HG03520 (cell line): ENCODE data around the gene TAB2.
"Not testable (repeated sequence)": the region's sequence is repeated elsewhere in the genome, so short reads cannot be mapped to it uniquely, and the experiment has no call there.

Experiments used
- ATAC-seq: cut with Tn5 transposase; IDR thresholded peaks from one replicate; pipeline ENCODE4 v1.9.1; 2021; ENCODE audit warnings: mild to moderate bottlenecking, moderate library complexity; ENCODE audit not compliant: unreplicated experiment

Gene TAB2

GRCh38 chr6:149438855-149439254 lies 121.3 kb downstream of the TAB2 start:
- no peak for ATAC-seq

DNA sequence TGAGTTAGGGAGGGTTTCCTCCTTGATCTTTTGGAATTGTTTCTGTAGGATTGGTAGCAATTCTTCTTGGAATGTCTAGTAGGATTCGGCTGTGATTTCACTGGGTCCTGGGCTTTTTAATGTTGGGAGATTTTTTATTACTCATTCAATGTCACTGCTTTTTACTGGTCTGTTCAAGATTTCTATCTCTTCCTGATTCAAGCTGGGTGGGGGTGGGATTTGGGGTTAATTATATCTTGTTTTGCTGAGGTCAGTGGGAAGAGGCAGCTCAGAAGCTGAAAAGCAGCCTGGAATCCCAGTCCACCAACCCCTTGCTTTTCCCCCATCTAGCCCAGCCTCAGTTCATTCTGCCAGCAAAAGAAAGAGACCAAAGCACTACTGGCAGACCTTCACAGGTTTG lies 122.1 kb downstream of the TAB2 start:
- no peak for ATAC-seq

DNA sequence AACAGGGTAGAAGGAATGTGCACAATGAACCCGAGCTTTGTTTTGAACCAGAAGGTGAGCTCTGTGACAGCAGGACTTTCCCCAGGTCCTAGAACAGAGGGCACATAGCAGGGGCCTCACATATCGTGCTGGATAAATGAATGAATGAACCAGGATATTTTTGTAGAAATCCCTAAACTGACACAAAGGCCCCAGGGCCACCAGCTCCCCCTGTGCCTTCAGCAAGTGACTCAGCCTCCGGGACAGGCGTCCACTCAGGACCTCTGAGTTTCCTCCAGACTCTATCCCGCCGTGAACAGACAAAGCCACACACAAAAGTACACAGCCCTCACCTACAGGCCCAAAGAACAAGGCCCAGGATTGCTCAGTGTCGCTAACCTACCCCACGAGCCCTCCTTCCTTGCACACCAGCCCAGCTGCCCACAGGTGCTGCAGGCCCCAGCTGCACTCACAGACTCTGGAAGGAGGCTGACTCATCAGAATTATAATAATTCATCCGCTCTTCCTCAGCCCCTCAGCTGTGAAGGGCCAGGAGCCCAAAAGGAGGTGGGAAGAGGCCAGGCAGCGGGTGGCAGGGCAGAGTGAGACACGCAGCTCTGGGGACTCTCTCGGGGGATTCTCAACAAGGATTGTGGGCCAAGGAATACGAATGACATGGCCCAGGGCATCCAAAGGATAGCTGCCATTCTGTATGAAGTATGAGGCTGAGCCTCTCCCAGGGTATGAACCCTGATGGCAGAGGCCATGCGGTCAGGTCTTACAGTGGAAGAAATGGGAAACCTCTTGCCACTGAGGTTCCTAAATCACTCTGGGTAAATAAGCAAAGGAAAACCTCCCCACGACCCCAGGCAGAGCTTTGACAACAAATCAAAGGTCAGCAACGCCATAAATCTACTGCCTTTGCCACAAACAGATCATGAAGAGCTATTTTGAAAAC lies 123.5 kb downstream of the TAB2 start:
- ATAC-seq: no peak

DNA sequence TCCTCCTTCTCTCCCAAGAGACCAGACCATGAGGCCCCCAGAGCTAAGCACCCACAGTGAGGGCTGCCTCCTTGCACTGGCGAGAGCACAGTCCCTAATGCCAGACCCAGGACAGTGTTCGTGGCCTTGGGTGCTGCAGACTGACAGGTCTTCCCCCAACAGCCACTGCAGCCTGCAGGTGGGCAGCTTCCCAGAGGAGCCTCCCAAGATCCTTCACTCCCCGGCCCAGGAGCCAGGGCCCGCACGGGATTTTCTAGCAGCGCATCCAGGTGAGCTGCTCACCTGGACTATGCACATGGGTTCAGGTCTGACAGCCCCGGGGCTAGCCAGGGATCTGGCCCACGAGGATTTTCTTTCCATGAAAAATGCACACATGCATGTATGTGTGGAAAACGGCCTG lies 124.2 kb downstream of the TAB2 start:
- no peak for ATAC-seq

- ATAC-seq: no peak
Measured at GRCh38 chr6:149443411-149444181, 126.1 kb downstream of the TAB2 start.

DNA sequence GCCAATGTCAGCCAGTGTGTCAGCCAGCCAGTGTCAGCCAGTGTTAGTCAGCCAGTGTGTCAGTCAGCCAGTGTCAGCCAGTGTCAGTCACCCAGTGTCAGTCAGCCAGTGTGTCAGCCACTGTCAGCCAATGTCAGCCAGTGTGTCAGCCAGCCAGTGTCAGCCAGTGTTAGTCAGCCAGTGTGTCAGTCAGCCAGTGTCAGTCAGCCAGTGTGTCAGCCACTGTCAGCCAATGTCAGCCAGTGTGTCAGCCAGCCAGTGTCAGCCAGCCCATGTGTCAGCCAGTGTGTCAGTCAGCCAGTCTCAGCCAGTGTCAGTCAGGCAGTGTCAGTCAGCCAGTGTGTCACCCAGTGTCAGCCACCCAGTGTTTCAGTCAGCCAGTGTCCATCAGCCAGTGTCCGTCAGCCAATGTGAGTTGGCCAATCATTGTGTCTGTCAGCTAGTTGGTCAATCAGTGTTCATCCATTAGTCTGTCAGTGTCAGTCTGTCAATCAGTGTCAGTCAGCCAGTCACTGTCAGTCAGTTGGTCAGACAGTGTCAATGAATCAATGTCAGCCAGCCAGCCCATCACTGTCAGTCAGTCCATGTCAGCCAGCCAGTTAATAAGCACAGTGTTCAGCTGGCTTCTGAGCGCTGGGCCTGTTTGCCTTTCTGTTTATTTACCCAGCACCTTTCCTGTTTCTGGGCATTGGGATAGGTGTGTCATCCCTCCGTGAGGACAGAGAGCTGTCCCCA lies 127.0 kb downstream of the TAB2 start:
- not testable (repeated sequence) for ATAC-seq

GRCh38 chr6:149445095-149445466 lies 127.6 kb downstream of the TAB2 start:
- no peak for ATAC-seq

GRCh38 chr6:149445573-149445972 lies 128.1 kb downstream of the TAB2 start:
- ATAC-seq: no peak

- no peak for ATAC-seq
Measured at GRCh38 chr6:149446791-149447376, 129.4 kb downstream of the TAB2 start.

GRCh38 chr6:149448821-149449453 lies 131.4 kb downstream of the TAB2 start:
- ATAC-seq: no peak

DNA sequence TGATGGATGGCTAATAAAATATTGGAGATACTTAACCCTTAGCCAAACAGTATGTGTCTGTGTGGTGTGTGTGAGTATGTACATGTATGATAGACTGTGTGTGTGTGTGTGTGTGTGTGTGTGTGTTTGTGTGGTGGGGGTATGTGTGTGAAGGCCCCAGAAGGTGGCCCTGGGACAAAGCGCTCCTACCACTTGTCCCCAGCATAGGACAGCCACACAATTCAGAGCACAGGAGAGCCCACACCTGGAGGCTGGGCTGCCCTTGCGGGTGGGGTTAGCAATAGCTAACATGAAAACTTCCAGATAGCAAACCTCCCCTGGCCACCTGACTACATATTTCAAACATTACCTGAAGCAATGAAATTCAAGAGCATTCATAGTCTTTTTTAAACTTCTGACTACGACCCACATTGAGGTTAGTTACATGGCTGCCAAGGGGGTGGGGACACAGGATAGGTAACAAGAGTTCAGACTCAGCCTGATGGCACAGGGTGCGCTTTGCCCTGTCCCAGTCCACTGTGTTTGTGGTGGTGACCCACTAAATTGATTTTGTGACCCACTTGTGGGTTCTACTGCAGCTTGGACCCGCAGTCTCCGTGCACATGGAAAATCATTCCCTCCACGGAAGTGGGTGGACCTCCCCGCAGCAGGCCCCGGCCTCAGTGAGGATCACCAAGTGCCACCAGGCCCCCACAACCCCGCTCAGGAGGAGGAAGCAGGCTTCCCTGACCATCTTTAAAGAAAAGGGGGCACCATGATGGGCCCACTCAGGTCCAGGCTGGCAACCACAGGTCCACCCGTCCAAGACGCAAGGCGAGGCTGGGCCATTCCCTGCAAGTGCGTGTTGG lies 132.5 kb downstream of the TAB2 start:
- no peak for ATAC-seq

- no peak for ATAC-seq
Measured at GRCh38 chr6:149450679-149451375, 133.3 kb downstream of the TAB2 start.

- no peak for ATAC-seq
Measured at GRCh38 chr6:149451376-149452036, 134.0 kb downstream of the TAB2 start.

DNA sequence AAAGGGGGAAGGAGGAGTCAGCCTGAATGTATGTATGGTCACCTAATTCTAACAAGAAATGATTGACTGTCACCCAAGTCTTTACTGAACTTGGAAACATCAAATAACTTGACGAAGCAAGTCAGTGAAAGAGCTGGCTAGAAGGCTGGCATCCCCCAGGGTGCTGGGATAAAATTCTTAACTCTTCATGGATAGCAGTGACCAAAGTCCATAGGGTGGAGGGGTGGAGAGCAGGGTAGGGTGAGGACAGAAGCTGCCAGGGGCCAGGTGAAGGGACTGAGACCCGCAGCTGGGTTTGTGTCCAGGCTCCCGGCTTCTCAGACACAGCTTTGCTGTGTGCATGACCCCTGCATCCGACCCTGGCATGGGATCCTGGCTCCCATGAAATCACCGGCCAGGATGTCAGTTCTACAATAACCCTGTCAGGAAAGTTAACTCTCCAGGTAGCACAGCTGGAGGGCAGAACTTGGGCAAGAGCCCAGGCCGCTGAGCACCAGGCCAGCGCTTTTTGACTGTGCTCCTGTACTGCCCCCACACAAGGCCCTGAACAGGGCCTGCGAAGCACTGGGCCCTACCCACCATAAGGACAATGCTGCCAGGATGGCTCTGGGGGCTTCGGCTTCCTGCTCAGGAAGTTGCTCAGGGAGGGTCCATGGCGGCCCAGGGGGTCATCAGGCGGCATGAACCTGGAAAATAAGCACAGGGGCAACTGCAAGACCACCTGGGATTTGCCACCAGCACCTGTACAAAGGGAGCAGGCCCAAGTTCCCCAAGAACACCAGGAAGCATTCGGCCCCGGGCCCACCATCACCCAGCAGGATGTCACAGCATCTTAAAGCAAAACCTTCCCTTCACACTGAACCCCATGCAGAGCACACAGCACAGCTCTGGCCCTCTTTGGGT lies 134.8 kb downstream of the TAB2 start:
- ATAC-seq: no peak

DNA sequence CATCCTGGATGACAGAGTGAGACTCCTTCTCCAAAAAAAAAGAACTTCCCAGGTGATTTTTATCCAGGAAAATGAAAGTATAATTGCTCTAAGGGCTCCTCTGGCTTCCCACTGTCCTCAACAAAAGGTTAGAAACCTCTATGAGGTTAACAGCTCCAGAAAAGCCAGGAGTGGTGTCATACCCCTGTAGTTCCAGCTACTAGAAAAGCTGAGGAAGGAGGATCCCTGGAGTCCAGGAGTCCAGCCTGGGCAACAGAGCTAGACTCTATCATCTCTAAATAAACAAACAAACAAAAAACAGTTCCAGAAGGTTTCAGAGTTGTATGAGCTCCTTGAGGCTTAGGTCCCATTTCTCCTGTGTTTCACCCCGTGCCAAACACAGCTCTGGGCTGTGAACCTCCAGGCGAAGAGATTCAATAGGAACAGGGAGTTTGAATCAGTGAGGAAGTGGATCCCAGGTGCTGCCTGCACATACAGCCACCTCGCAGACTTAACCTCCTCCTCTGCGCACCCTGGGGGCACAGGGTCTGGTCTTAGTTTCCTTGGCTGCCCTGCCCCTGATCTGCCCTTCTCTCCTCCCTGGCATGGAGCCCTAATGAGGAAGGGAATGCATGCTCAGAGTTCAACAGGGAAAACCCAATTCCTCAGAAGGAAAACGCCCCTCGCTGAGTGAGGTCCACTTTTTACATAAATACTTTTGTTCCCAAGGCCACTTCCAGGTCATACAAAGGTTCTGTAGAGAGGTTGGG lies 136.3 kb downstream of the TAB2 start:
- no peak for ATAC-seq

- no peak for ATAC-seq
Measured at GRCh38 chr6:149454346-149454848, 136.9 kb downstream of the TAB2 start.
